ENCODE results near the gene MAPKAP1. TPM values are rescaled to one million over a fixed set of nuclear protein-coding genes. Genes with fewer than 3 reads are reported as not detected.

Gene MAPKAP1
- total RNA-seq, 1 donor from 2014 or later: 70.7 TPM

DNA sequence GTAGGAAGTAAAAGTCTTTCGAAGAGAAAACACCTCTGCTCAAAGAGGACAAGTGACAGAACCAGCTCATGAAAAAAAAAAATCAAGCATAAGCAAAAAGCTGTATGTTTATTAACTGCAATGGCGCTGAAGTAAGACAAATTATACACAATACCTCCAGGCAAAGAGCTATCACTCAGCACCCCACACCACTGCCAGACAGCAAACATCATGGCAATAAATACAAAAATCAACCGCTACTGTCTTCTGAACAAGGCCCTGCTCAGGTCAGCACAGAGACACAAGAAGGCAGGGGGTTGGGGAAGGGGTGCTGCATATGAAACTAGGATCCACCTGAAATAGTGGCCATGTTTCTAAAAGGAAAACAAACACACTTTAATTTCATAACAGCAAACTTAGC is 50.4 kb downstream of the MAPKAP1 start:
- Histone ChIP-seq H3K27ac (no peak overlapping the region), H3K36me3 (no peaks in the 10 kb centered on the region), H3K4me1 (peaks cover 22% of the 10 kb centered on the region), H3K4me3 (no peak overlapping the region), H3K9me3 (no peaks in the 10 kb centered on the region), H3K27me3 (no peaks in the 10 kb centered on the region)
- TF ChIP-seq CTCF (IDR thresholded peaks at IDR 0.05) (no peak), POLR2A (IDR thresholded peaks at IDR 0.05) (no peak), POLR2AphosphoS5 (IDR thresholded peaks at IDR 0.05; ENCODE audit: insufficient read depth in 1 of 2, low read depth in 1 of 2) (no peak)
- intact Hi-C loops (cut with DNase I): no loop called here
- no peak for DNase-seq (ENCODE audit: extremely low spot score in 2 of 2)

GRCh38 chr9:125655691-125656410 is 51.2 kb downstream of the MAPKAP1 start:
- TF ChIP-seq POLR2A (IDR thresholded peaks at IDR 0.05): no peak
- no peak for TF ChIP-seq CTCF (IDR thresholded peaks at IDR 0.05)
- TF ChIP-seq POLR2AphosphoS5 (IDR thresholded peaks at IDR 0.05; ENCODE audit: insufficient read depth in 1 of 2, low read depth in 1 of 2): no peak
- H3K27ac ChIP-seq: no peak overlapping the region
- H3K4me3 ChIP-seq: no peak overlapping the region
- no peaks in the 10 kb centered on the region for H3K9me3 ChIP-seq
- no peak for DNase-seq (ENCODE audit: extremely low spot score in 2 of 2)
- H3K27me3 ChIP-seq: no peaks in the 10 kb centered on the region
- intact Hi-C loops (cut with DNase I): no loop called here
- peaks cover 27% of the 10 kb centered on the region for H3K4me1 ChIP-seq
- no peaks in the 10 kb centered on the region for H3K36me3 ChIP-seq

DNA sequence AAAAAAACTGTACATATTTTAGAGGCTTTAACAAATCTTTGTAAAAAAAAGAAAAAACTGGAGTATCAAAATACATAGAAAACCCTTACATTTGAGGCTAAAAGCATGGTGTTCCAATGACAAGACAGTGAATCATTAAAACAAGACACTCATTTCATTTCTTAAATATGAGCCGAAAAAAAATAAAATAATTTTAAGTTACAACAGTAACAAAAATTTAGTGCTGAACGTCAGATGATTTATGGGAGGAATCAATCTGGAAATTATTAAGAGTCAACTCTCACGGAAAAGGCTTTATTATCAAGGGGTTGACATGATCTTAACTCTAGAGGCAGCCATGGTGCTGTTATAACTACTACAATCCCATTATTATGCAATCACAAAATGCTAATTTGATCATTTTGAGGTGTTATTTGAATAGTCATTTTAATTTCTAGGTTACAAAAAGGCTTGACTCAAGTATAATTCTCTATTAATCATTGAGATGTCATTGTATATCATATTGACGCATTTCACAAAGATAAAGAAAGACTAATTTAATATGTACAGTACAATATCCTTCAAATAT is 51.9 kb downstream of the MAPKAP1 start:
- intact Hi-C loops (cut with DNase I): no loop called here

DNA sequence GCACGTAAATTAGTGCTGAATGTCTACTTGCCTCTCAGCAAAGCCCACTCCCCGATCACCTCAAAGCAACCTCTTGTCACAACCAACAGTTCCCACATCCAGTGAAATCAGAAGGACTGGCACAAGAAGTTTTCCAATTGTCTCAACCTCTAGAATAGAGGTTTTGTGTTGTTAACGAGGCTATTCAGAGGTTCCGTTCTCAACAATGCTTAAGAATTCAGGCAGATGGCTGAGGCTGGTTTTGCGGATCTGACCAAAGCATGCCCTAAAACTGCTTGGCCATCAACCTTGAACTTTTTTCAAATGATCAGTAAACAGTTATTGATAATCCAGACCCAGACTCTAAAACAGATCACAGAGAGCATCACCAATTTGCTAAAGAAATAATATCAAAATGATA is 52.9 kb downstream of the MAPKAP1 start:
- TF ChIP-seq CTCF (IDR thresholded peaks at IDR 0.05) (no peak), POLR2AphosphoS5 (IDR thresholded peaks at IDR 0.05; ENCODE audit: insufficient read depth in 1 of 2, low read depth in 1 of 2) (no peak), POLR2A (IDR thresholded peaks at IDR 0.05) (no peak)
- H3K4me3 ChIP-seq: no peak overlapping the region

More for the DNA sequence above, 51.9 kb downstream of the MAPKAP1 start:
- H3K36me3 ChIP-seq: no peaks in the 10 kb centered on the region
- no peaks in the 10 kb centered on the region for H3K27me3 ChIP-seq
- no peak overlapping the region for H3K4me3 ChIP-seq
- no peak for DNase-seq (ENCODE audit: extremely low spot score in 2 of 2)
- H3K4me1 ChIP-seq: peaks cover 34% of the 10 kb centered on the region
- no peaks in the 10 kb centered on the region for H3K9me3 ChIP-seq
- no peak overlapping the region for H3K27ac ChIP-seq
- TF ChIP-seq CTCF (IDR thresholded peaks at IDR 0.05): no peak
- no peak for TF ChIP-seq POLR2AphosphoS5 (IDR thresholded peaks at IDR 0.05; ENCODE audit: insufficient read depth in 1 of 2, low read depth in 1 of 2)
- TF ChIP-seq POLR2A (IDR thresholded peaks at IDR 0.05): no peak

GRCh38 chr9:125653325-125653724 is 53.7 kb downstream of the MAPKAP1 start:
- Histone ChIP-seq H3K27me3 (no peaks in the 10 kb centered on the region), H3K27ac (no peak overlapping the region), H3K36me3 (no peaks in the 10 kb centered on the region), H3K9me3 (no peaks in the 10 kb centered on the region), H3K4me1 (peaks cover 37% of the 10 kb centered on the region), H3K4me3 (no peak overlapping the region)
- intact Hi-C loops (cut with DNase I): no loop called here
- no peak for DNase-seq (ENCODE audit: extremely low spot score in 2 of 2)
- no peak for TF ChIP-seq POLR2A (IDR thresholded peaks at IDR 0.05)
- no peak for TF ChIP-seq CTCF (IDR thresholded peaks at IDR 0.05)
- TF ChIP-seq POLR2AphosphoS5 (IDR thresholded peaks at IDR 0.05; ENCODE audit: insufficient read depth in 1 of 2, low read depth in 1 of 2): no peak

More for the DNA sequence above, 52.9 kb downstream of the MAPKAP1 start:
- no peak for DNase-seq (ENCODE audit: extremely low spot score in 2 of 2)
- no peaks in the 10 kb centered on the region for H3K27me3 ChIP-seq
- intact Hi-C loops (cut with DNase I): no loop called here
- H3K9me3 ChIP-seq: no peaks in the 10 kb centered on the region
- no peak overlapping the region for H3K27ac ChIP-seq
- H3K36me3 ChIP-seq: no peaks in the 10 kb centered on the region
- peaks cover 37% of the 10 kb centered on the region for H3K4me1 ChIP-seq

Data from vagina (tissue), 2 donors.